ENCODE results near the gene GADL1.

DNA sequence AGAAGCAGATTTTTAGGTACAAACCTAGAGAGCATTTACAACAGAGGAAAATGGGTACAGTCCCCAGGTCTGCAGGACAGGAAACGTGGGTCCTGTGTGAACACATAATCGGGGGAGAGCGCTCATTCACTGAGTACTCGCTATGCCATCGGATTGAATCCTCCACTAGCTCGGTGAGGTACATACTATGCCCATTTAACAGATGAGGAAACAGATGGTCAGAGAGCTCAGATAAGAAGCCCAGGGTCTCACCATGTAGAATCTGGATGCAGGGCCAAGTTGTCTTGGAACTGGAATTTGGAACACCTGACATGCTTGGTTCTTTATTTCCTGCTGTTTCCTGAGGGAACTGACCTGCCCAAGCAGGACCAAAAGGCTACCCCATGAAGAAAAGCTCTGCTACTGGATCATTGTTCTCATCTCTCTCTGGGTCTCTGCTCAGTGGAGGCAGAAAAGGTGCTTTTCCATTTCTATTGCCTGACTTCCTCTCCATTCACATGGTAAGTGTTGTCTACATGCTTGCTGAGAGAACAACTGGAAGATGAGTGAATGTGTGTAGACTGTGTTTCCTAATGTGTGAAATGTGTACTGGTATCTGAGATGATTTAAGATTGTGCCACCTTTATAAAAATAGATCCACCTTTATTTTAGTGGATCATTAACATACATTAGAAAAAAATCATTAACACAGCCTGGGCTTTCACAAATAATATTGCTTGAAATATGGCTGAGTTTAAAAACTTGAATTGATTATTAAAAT lies 199.0 kb downstream of the GADL1 start:
- TF ChIP-seq POLR2A (IDR thresholded peaks at IDR 0.05) = no peak
- TF ChIP-seq, protein P1, sequence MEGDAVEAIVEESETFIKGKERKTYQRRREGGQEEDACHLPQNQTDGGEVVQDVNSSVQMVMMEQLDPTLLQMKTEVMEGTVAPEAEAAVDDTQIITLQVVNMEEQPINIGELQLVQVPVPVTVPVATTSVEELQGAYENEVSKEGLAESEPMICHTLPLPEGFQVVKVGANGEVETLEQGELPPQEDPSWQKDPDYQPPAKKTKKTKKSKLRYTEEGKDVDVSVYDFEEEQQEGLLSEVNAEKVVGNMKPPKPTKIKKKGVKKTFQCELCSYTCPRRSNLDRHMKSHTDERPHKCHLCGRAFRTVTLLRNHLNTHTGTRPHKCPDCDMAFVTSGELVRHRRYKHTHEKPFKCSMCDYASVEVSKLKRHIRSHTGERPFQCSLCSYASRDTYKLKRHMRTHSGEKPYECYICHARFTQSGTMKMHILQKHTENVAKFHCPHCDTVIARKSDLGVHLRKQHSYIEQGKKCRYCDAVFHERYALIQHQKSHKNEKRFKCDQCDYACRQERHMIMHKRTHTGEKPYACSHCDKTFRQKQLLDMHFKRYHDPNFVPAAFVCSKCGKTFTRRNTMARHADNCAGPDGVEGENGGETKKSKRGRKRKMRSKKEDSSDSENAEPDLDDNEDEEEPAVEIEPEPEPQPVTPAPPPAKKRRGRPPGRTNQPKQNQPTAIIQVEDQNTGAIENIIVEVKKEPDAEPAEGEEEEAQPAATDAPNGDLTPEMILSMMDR (IDR thresholded peaks at IDR 0.05) = no peak
- peak in 1 of 2 donors; percentile 33 for TF ChIP-seq EP300 (IDR thresholded peaks at IDR 0.05)

All from tibial nerve (tissue), 4 donors.